ENCODE data around the gene SLC16A10.
"Not testable (repeated sequence)": the region's sequence is repeated elsewhere in the genome, so short reads cannot be mapped to it uniquely, and the experiment has no call there.

DNA sequence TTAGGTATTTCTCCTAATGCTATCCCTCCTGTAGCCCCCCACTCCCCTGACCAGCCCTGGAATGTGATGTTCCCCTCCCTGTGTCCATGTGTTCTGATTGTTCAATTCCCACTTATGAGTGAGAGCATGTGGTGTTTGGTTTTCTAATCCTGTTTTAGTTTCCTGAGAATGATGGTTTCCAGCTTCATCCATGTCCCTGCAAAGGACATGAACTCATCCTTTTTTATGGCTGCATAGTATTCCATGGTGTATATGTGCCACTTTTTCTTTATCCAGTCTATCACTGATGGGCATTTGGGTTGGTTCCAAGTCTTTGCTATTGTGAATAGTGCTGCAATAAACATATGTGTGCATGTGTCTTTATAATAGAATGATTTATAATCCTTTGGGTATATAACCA, 103.8 kb downstream of the SLC16A10 start:
- TF ChIP-seq, protein P1, sequence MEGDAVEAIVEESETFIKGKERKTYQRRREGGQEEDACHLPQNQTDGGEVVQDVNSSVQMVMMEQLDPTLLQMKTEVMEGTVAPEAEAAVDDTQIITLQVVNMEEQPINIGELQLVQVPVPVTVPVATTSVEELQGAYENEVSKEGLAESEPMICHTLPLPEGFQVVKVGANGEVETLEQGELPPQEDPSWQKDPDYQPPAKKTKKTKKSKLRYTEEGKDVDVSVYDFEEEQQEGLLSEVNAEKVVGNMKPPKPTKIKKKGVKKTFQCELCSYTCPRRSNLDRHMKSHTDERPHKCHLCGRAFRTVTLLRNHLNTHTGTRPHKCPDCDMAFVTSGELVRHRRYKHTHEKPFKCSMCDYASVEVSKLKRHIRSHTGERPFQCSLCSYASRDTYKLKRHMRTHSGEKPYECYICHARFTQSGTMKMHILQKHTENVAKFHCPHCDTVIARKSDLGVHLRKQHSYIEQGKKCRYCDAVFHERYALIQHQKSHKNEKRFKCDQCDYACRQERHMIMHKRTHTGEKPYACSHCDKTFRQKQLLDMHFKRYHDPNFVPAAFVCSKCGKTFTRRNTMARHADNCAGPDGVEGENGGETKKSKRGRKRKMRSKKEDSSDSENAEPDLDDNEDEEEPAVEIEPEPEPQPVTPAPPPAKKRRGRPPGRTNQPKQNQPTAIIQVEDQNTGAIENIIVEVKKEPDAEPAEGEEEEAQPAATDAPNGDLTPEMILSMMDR (IDR thresholded peaks at IDR 0.05): not testable (repeated sequence)
- TF ChIP-seq POLR2AphosphoS5 (IDR thresholded peaks at IDR 0.05): not testable (repeated sequence)

Data from sigmoid colon (tissue), 4 donors.